Muscle layer of colon (tissue), 2 donors: ENCODE measurements around the gene NUDC.
A peak's percentile ranks its signal among the peaks of the same experiment; 100 is the strongest.

ENCODE experiments used
- H3K27ac ChIP-seq: one replicate; pipeline ENCODE4 v1.7.0; 2013; ENCODE audit warnings: low read depth, mild to moderate bottlenecking, low read length, moderate library complexity
- H3K27me3 ChIP-seq, 2 donors: one replicate each; pipeline ENCODE4 v1.7.0; 2013; ENCODE audit warnings: low read length in 2 of 2, mild to moderate bottlenecking in 2 of 2; ENCODE audit not compliant: insufficient read depth in 2 of 2, control insufficient read depth in 1 of 2
- H3K36me3 ChIP-seq: one replicate; pipeline ENCODE4 v1.7.0; 2013; ENCODE audit warnings: mild to moderate bottlenecking, low read length; ENCODE audit not compliant: insufficient read depth
- H3K4me1 ChIP-seq: one replicate; pipeline ENCODE4 v1.7.0; 2013; ENCODE audit warnings: mild to moderate bottlenecking, low read length; ENCODE audit not compliant: insufficient read depth
- H3K4me3 ChIP-seq, 2 donors: one replicate each; pipeline ENCODE4 v1.7.0; 2013; ENCODE audit warnings: low read length in 2 of 2, low read depth in 1 of 2, mild to moderate bottlenecking in 1 of 2, moderate library complexity in 1 of 2
- H3K9ac ChIP-seq: one replicate; pipeline ENCODE4 v1.7.0; 2013; ENCODE audit warnings: low read length
- H3K9me3 ChIP-seq: one replicate; pipeline ENCODE4 v1.7.0; 2013; ENCODE audit warnings: mild to moderate bottlenecking, low read length
- donor health status: abdominal sarcoma.
- donor health status: Adenocarcinoma of cecum.

NUDC gene

GRCh38 chr1:26894263-26894662, 27.3 kb upstream of the NUDC start:
- no peak overlapping the region for H3K4me3 ChIP-seq
- H3K4me1 ChIP-seq: peaks cover 17% of the 10 kb centered on the region
- no peaks in the 10 kb centered on the region for H3K9me3 ChIP-seq
- H3K27me3 ChIP-seq: no peaks in the 10 kb centered on the region
- H3K36me3 ChIP-seq: peaks cover 44% of the 10 kb centered on the region
- no peak overlapping the region for H3K9ac ChIP-seq
- no peak overlapping the region for H3K27ac ChIP-seq

DNA sequence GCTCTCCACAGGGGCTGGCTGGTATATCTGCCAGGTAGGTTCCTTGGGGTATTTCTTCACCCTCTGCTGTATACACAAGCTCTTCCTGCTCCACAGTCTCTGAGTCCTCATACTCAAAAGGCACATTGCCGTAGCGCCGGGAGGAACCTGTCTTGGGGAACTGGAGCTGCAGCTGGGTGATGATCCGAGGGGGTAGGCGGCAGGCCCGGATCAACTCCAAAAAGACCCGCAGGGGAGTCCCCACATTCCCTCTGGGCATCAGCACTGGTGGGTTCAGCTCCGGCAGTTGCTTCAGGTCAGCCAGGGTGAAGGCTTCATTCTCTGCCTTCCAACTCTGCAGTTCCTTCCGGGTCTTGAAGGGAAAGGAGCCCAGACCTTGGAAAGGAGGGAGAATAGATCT, 24.2 kb upstream of the NUDC start:
- Histone ChIP-seq H3K9me3 (no peaks in the 10 kb centered on the region), H3K4me1 (peaks cover 19% of the 10 kb centered on the region), H3K9ac (no peak overlapping the region), H3K27ac (no peak overlapping the region), H3K27me3 (no peaks in the 10 kb centered on the region), H3K4me3 (no peak overlapping the region), H3K36me3 (peaks cover 42% of the 10 kb centered on the region)

GRCh38 chr1:26900001-26900814, 21.3 kb upstream of the NUDC start, which contains the start of gene GPATCH3:
TSS of gene GPATCH3 (minus strand) at chr1:26900467. CDS start at chr1:26900442, 25 bp downstream.
- H3K27ac ChIP-seq: peak within 1 kb of the TSS; percentile 89
- no peaks in the 10 kb centered on the region for H3K9me3 ChIP-seq
- peaks cover 19% of the 10 kb centered on the region for H3K4me1 ChIP-seq
- no peaks in the 10 kb centered on the region for H3K27me3 ChIP-seq
- H3K36me3 ChIP-seq: peaks cover 14% of the 10 kb centered on the region
- H3K4me3 ChIP-seq: peak within 1 kb of the TSS; percentile 98 to 99
- H3K9ac ChIP-seq: peak within 1 kb of the TSS; percentile 87

- Histone ChIP-seq H3K27ac (peak overlapping the region; percentile 89), H3K9me3 (no peaks in the 10 kb centered on the region), H3K4me1 (peaks cover 19% of the 10 kb centered on the region), H3K9ac (peak overlapping the region; percentile 87), H3K4me3 (peak overlapping the region; percentile 98 to 99), H3K36me3 (peaks cover 12% of the 10 kb centered on the region), H3K27me3 (no peaks in the 10 kb centered on the region)
Measured at GRCh38 chr1:26900815-26901511, 20.6 kb upstream of the NUDC start.

DNA sequence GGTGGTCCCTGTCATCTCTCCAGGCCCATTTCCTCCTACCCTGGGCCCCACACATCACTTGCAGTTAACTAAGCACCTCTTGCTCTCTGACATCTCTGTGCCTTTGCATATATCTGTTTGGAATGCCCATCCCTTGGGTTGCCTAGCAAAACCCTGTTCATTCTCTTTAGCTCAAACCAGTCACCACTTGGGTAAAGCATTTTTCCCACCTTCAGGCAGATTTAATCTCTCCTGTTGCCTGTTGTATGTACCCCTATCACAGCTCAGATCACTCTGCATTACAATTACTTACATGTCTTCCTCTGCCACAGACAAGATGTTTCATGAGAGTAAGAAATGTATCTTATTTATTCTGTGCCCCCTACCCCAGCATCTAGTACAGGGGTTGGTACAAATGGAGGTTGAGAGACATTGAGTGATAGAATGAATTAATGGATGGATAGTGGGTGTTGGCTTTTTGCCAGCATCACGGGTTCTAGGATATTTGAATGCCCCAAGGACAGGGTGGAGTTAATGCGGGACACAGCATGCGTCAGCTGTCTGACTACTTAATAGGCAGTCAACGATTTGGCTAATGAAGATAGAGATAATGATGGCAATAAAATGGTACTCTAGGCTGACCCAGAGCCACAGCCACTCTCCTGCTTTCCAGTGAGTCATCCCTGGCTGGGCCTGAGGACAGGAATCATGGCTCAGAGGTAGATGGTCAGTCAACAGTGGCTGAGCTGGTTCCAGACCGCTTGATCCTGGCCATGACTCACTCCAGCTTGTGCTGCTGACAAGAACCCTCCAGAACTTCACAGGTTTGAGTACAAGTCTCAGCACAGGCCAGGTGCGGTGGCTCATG, 14.2 kb upstream of the NUDC start:
- no peaks in the 10 kb centered on the region for H3K9me3 ChIP-seq
- H3K4me1 ChIP-seq: no peaks in the 10 kb centered on the region
- no peaks in the 10 kb centered on the region for H3K27me3 ChIP-seq
- H3K4me3 ChIP-seq: no peak overlapping the region
- H3K36me3 ChIP-seq: no peaks in the 10 kb centered on the region
- H3K27ac ChIP-seq: no peak overlapping the region
- H3K9ac ChIP-seq: no peak overlapping the region

- Histone ChIP-seq H3K27me3 (no peaks in the 10 kb centered on the region), H3K9me3 (no peaks in the 10 kb centered on the region), H3K4me3 (no peak overlapping the region), H3K36me3 (no peaks in the 10 kb centered on the region), H3K9ac (no peak overlapping the region), H3K4me1 (no peaks in the 10 kb centered on the region), H3K27ac (no peak overlapping the region)
Measured at GRCh38 chr1:26909951-26910342, 11.6 kb upstream of the NUDC start.

DNA sequence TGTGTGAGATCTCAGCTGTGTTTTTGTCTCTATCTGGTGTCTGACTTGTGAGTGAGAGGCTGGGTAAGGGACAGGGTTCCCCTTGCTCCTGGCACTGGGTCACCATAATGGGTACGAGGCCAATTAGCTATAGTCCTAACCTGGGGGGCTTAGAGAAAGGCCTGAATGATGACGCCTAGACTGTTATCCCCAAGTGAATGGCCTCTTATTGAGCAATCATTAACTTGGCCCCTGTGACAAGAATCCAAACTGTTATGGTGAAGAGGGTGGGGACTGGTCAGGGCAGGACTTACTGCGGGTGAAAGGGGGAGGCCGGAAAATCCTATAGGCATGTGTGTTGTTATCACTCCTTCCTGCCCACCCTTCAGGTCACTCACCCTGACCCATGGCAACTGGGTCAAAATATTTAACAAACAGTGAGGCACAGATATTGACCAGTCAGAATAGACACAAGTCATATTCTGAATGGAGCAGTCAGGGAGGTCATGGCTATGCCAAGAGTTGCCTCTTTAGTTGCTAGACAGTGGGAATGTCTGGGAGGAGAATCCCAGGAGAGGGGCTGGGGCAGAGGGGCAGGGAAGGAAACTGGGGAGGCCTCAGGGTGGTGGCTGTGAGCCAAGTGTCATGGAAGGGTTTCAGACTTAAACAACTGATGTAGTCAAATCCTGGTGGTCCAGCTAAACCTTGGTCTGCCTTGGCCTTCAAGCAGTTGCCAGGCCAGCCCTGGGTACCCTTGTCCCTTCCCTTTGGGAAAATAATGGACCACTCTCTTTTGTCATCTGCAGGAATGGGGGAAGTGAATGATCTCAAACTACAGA, 11.0 kb upstream of the NUDC start:
- no peak overlapping the region for H3K4me3 ChIP-seq
- no peaks in the 10 kb centered on the region for H3K4me1 ChIP-seq
- no peaks in the 10 kb centered on the region for H3K27me3 ChIP-seq
- H3K36me3 ChIP-seq: no peaks in the 10 kb centered on the region
- no peaks in the 10 kb centered on the region for H3K9me3 ChIP-seq
- H3K9ac ChIP-seq: no peak overlapping the region
- H3K27ac ChIP-seq: no peak overlapping the region

GRCh38 chr1:26911399-26912146, 10.0 kb upstream of the NUDC start:
- Histone ChIP-seq H3K27me3 (no peaks in the 10 kb centered on the region), H3K4me1 (no peaks in the 10 kb centered on the region), H3K27ac (no peak overlapping the region), H3K9me3 (no peaks in the 10 kb centered on the region), H3K9ac (no peak overlapping the region), H3K4me3 (no peak overlapping the region), H3K36me3 (no peaks in the 10 kb centered on the region)

GRCh38 chr1:26912147-26912490, 9.4 kb upstream of the NUDC start:
- no peaks in the 10 kb centered on the region for H3K4me1 ChIP-seq
- H3K36me3 ChIP-seq: no peaks in the 10 kb centered on the region
- no peak overlapping the region for H3K9ac ChIP-seq
- no peaks in the 10 kb centered on the region for H3K27me3 ChIP-seq
- no peak overlapping the region for H3K27ac ChIP-seq
- H3K4me3 ChIP-seq: no peak overlapping the region
- no peaks in the 10 kb centered on the region for H3K9me3 ChIP-seq

GRCh38 chr1:26913389-26913753, 8.2 kb upstream of the NUDC start:
- H3K27ac ChIP-seq: no peak overlapping the region
- no peak overlapping the region for H3K4me3 ChIP-seq
- no peaks in the 10 kb centered on the region for H3K27me3 ChIP-seq
- no peaks in the 10 kb centered on the region for H3K9me3 ChIP-seq
- H3K4me1 ChIP-seq: no peaks in the 10 kb centered on the region
- no peaks in the 10 kb centered on the region for H3K36me3 ChIP-seq
- H3K9ac ChIP-seq: no peak overlapping the region
